ENCODE data around the gene PLXNA3.

The PLXNA3 gene

GRCh38 chrX:154413142-154413541 is 44.9 kb upstream of the PLXNA3 start:
- no peaks in the 10 kb centered on the region for H3K9me3 ChIP-seq
- no peak for TF ChIP-seq CTCF (IDR thresholded peaks at IDR 0.05)
- no peaks in the 10 kb centered on the region for H3K36me3 ChIP-seq
- H3K27me3 ChIP-seq: no peaks in the 10 kb centered on the region
- peaks cover 41 to 45% of the 10 kb centered on the region in 2 experiments for H3K4me1 ChIP-seq (ENCODE audit: control insufficient read depth in 1 of 2, insufficient read depth in 1 of 2, low read depth in 1 of 2, low read length in 1 of 2)
- peak overlapping the region; percentile 93 for H3K27ac ChIP-seq
- H3K4me3 ChIP-seq (ENCODE audit: low read depth in 1 of 2, low read length in 1 of 2): peak overlapping the region in 1 of 2 experiments; percentile 78

GRCh38 chrX:154417157-154417556 is 40.9 kb upstream of the PLXNA3 start:
- Histone ChIP-seq H3K9me3 (no peaks in the 10 kb centered on the region), H3K27ac (no peak overlapping the region), H3K4me1 (ENCODE audit: control insufficient read depth in 1 of 2, insufficient read depth in 1 of 2, low read depth in 1 of 2, low read length in 1 of 2) (peaks cover 19 to 20% of the 10 kb centered on the region in 2 experiments), H3K27me3 (no peaks in the 10 kb centered on the region), H3K4me3 (ENCODE audit: low read depth in 1 of 2, low read length in 1 of 2) (no peak overlapping the region), H3K36me3 (peaks cover 10% of the 10 kb centered on the region)
- no peak for TF ChIP-seq CTCF (IDR thresholded peaks at IDR 0.05)

DNA sequence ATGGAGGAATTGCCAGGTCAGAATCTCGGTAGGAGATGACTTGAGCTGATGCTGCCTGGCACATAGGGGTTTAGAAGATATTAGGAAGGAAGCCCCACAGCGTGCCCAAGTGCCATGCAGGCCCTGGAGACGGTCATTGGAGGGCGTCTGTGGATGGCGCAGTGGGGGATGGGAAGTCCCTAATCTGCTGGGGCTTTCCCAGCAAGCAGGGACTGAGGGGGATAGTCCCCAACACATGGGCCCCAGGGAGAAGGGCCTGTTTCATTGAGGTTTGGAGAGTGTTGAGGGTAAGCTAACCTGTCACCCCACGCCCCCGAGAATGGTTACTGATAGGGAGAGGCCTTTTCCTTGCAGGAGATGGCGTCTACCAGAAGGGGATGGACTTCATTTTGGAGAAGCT is 38.9 kb upstream of the PLXNA3 start:
- Histone ChIP-seq H3K4me3 (ENCODE audit: low read depth in 1 of 2, low read length in 1 of 2) (no peak overlapping the region), H3K36me3 (peaks cover 10% of the 10 kb centered on the region), H3K27me3 (no peaks in the 10 kb centered on the region), H3K27ac (no peak overlapping the region), H3K4me1 (ENCODE audit: control insufficient read depth in 1 of 2, insufficient read depth in 1 of 2, low read depth in 1 of 2, low read length in 1 of 2) (no peaks in the 10 kb centered on the region), H3K9me3 (no peaks in the 10 kb centered on the region)
- TF ChIP-seq CTCF (IDR thresholded peaks at IDR 0.05): no peak

DNA sequence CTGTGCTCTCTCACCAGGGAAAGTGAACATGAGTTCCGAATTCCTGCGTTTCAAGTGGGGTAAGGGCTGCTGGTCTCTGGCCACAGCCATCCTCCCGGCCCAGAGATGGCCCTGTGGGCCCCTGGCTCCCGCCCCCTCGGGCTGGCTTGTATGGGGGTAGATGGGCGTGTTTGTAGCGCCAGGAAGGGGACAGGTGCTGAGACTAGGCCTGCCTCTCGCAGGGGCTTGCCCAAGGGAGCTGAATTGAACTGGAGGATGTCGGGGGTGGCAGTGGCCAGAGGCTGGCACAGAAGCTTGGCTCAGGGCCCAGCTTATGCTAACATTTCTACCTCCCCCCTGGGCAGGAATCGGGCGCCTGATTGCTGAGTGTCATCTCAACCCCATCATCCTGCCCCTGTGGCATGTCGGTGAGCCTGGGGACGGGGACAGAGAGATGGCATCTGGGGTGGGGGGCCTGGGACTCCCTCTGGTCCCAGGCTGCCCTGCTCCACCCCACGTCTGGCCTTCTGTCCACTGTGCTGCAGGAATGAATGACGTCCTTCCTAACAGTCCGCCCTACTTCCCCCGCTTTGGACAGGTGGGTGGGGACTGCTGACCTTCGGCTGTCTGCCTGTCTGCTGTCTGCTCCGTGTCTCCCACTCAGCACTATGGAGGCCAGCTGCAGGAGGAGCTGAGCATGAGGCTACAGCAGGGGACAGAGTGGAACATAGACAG is 38.2 kb upstream of the PLXNA3 start:
- peaks cover 10% of the 10 kb centered on the region for H3K36me3 ChIP-seq
- TF ChIP-seq CTCF (IDR thresholded peaks at IDR 0.05): no peak

DNA sequence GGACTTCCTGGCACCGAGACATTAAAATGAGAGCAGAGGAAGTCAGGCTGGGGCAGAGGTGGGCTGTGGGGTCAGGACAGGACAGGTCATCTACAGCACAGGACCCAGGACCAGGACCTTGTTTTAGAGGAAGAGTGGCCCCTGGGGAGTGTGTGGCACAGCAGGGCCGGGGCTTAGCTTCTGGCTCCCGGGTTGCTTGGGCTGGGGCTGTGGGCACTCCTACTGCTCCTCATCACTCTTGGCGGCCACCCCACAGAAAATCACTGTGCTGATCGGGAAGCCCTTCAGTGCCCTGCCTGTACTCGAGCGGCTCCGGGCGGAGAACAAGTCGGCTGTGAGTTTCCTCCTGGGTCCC is 37.7 kb upstream of the PLXNA3 start:
- H3K9me3 ChIP-seq: no peaks in the 10 kb centered on the region
- no peak for TF ChIP-seq CTCF (IDR thresholded peaks at IDR 0.05)
- H3K4me1 ChIP-seq (ENCODE audit: control insufficient read depth in 1 of 2, insufficient read depth in 1 of 2, low read depth in 1 of 2, low read length in 1 of 2): no peaks in the 10 kb centered on the region
- no peak overlapping the region for H3K27ac ChIP-seq
- H3K27me3 ChIP-seq: no peaks in the 10 kb centered on the region
- no peak overlapping the region for H3K4me3 ChIP-seq (ENCODE audit: low read depth in 1 of 2, low read length in 1 of 2)
- H3K36me3 ChIP-seq: peaks cover 10% of the 10 kb centered on the region

More for the DNA sequence above, 38.2 kb upstream of the PLXNA3 start:
- no peaks in the 10 kb centered on the region for H3K9me3 ChIP-seq
- H3K27ac ChIP-seq: no peak overlapping the region
- no peak overlapping the region for H3K4me3 ChIP-seq (ENCODE audit: low read depth in 1 of 2, low read length in 1 of 2)
- no peaks in the 10 kb centered on the region for H3K4me1 ChIP-seq (ENCODE audit: control insufficient read depth in 1 of 2, insufficient read depth in 1 of 2, low read depth in 1 of 2, low read length in 1 of 2)
- no peaks in the 10 kb centered on the region for H3K27me3 ChIP-seq

Measured in neutrophil (primary cell).